GM12801 (cell line): ENCODE data around the gene NDUFV1.

Experiments used
- TF ChIP-seq, protein P1 (sequence below): IDR thresholded peaks from one replicate; pipeline ENCODE4 v1.5.1; 2011; ENCODE audit warnings: control low read depth; ENCODE audit not compliant: insufficient read length; ENCODE audit errors: extremely low read depth

NDUFV1 gene

DNA sequence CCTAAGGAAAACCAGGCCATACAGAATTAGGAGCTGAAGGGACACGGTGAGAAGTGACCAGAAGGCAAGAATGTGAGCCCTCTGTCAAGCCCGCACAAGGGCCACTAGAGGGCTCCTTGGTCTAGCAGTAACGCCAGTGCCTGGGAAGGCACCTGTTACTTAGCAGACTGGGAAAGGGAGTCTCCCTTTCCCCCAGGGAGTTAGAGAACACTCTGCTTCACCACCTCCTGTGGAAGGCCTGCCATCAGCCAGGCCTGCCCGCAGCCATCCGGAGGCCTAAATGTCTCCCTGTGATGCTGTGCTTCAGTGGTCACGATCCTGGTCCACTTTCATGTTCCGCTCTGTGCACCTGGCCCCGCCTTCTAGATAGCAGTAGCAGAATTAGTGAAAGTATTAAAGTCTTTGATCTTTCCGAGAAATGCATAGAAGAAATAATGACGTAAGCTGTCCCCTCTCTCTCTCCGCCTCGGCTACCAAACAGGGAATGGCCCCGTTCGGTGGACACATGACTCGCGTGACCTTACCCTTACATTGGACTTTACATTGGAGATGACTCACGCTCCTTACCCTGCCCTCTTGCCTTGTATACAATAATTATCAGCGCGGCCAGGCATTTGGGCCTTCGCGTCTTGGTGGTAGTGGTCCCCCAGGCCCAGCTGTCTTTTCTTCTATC is 33.9 kb upstream of the NDUFV1 start:
- TF ChIP-seq, protein P1, sequence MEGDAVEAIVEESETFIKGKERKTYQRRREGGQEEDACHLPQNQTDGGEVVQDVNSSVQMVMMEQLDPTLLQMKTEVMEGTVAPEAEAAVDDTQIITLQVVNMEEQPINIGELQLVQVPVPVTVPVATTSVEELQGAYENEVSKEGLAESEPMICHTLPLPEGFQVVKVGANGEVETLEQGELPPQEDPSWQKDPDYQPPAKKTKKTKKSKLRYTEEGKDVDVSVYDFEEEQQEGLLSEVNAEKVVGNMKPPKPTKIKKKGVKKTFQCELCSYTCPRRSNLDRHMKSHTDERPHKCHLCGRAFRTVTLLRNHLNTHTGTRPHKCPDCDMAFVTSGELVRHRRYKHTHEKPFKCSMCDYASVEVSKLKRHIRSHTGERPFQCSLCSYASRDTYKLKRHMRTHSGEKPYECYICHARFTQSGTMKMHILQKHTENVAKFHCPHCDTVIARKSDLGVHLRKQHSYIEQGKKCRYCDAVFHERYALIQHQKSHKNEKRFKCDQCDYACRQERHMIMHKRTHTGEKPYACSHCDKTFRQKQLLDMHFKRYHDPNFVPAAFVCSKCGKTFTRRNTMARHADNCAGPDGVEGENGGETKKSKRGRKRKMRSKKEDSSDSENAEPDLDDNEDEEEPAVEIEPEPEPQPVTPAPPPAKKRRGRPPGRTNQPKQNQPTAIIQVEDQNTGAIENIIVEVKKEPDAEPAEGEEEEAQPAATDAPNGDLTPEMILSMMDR = no peak

DNA sequence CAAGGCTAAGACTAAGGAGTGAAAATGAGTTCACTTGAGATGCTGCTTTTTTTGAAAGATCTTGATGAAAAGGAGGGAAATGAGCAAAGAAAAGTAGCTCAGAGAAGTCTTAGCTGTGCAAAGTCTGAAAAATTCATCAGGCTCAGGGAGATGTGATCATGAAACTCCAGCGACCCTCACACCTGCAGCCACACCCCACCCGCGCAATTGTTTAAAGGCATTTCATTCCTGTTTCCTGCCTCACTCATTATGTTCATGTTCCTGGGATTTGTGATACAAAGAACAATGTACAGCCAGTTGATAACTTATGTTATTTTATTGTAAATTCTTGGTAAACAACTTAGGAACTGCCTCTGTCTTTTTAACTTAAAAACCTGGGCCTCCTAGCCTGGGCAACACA is 31.8 kb upstream of the NDUFV1 start:
- TF ChIP-seq, protein P1 = no peak

DNA sequence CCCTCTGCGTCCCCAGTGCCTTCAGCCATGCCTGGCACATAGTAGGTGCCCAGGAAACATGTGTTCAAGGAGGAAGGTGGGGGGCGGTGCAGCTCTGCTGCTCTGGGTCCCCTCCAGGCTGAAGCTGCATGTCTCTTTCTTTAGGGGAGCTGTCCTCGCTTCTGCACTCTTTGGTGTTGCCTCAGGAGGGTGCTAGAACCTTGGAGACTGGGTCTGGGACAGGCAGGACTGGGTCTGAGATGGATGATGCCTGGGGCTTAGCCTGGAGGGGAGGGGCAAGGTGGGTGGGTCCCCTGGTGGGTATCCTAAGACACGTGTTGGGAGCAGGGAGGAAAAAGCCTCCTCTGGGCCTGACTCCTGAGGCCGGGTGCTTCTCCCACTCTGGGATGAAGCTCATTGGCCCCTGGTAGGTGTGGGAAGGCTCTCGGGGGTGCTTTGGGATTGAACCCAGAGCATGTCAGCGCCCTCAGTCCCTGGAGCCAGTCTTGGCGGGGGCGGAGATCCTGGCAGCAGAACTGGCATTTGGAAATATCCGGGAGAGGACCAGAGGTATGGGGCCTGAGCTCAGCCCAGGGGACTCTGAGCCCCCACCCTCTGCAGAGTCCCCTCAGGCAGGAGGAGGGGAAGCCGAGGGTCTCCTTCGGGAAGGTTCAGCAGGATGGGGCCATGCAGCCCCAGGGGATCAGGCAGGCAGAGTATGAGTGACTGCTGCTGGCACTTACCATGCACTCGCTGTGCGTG is 29.8 kb upstream of the NDUFV1 start:
- TF ChIP-seq, protein P1 = no peak

DNA sequence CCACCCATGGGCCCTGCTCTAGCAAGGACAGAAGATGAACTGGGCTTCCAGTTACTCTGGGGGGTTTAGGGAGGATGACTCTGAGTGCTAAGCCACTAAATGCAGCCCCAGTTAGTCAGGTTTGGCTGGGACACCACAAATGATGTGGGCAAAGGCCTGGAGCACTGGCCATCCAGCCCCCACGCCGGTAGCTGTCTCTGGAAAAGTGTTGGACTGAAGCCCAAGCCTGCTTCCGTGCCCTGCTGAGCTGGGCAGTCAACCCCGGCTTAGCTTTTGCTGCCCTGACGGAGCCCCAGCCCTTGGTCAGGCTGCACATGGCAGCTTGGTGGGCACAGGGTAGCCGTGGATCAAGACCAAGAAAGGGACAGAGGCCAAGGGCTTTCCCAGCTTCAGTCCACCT is 28.8 kb upstream of the NDUFV1 start:
- TF ChIP-seq, protein P1 = no peak

DNA sequence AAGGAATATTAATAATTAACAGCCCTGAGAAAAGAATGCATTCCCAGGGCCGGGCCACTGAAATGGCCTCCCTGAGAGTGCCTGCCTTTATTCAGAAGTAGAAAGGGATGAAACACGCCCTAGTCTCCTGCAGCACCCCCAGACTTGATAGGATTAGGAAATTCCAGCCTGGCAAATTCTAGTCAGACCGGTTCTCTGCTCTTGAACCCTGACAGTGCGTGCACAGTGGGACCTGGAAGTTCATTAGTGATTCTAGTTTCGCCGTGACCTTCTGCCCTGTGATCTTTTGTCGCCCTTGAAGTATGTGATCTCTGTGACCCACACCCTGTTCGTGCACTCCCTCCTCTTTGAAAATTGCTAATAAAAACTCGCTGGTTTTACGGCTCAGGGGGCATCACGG is 25.3 kb upstream of the NDUFV1 start:
- TF ChIP-seq, protein P1 = no peak

DNA sequence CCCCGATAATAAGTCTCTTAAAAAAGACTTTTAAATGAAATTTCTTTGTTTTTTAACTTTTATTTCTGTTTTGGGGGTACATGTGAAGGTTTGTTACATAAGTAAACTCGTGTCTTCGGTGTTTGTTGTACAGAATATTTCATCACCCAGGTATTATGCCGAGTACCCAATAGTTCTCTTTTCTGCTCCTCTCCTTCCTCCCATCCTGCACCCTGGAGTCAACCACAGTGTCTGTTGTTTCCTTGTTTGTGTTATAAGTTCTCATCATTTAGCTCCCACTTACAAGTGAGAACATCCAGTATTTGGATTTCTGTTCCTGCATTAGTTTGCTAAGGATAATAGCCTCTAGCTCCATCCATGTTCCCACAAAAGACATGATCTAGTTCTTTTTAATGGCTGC is 24.7 kb upstream of the NDUFV1 start:
- TF ChIP-seq, protein P1 = no peak

DNA sequence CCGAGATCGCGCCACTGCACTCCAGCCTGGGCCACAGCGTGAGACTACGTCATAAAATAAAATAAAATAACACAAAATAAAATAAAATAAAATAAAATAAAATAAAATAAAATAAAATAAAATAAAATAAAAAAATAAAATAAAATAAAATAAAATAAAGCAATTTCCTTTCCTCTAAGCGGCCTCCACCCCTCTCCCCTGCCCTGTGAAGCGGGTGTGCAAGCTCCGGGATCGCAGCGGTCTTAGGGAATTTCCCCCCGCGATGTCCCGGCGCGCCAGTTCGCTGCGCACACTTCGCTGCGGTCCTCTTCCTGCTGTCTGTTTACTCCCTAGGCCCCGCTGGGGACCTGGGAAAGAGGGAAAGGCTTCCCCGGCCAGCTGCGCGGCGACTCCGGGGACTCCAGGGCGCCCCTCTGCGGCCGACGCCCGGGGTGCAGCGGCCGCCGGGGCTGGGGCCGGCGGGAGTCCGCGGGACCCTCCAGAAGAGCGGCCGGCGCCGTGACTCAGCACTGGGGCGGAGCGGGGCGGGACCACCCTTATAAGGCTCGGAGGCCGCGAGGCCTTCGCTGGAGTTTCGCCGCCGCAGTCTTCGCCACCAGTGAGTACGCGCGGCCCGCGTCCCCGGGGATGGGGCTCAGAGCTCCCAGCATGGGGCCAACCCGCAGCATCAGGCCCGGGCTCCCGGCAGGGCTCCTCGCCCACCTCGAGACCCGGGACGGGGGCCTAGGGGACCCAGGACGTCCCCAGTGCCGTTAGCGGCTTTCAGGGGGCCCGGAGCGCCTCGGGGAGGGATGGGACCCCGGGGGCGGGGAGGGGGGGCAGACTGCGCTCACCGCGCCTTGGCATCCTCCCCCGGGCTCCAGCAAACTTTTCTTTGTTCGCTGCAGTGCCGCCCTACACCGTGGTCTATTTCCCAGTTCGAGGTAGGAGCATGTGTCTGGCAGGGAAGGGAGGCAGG is 23.2 kb upstream of the NDUFV1 start, which contains the start of gene GSTP1:
Gene GSTP1 (plus strand): TSS at position 566 of the 958 bp plus-strand sequence. CDS start 32 bp downstream, at position 598.
- TF ChIP-seq, protein P1 = no peak
